Choroid plexus epithelial cell (primary cell): ENCODE data around the gene TTR.

Experiments
- DNase-seq: peaks from one replicate; pipeline ENCODE4 v3.0.0-alpha.2; 2010; ENCODE audit warnings: low read depth
- H3K4me3 ChIP-seq: 2 replicates; pipeline ENCODE4 v1.5.1; 2011; ENCODE audit warnings: low read depth, mild to moderate bottlenecking, control low read depth, low read length, moderate library complexity
- TF ChIP-seq, protein P1 (sequence below): conservative IDR thresholded peaks from 2 replicates; pipeline ENCODE4 v1.5.1; 2011; ENCODE audit warnings: low read depth, mild to moderate bottlenecking, control low read depth, inconsistent platforms, low read length, moderate library complexity

Gene TTR

DNA sequence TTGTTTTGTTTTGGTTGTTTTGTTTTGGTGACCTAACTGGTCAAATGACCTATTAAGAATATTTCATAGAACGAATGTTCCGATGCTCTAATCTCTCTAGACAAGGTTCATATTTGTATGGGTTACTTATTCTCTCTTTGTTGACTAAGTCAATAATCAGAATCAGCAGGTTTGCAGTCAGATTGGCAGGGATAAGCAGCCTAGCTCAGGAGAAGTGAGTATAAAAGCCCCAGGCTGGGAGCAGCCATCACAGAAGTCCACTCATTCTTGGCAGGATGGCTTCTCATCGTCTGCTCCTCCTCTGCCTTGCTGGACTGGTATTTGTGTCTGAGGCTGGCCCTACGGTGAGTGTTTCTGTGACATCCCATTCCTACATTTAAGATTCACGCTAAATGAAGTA is at the start of gene TTR:
Gene TTR, plus strand, starts transcription at position 250 of the 400 bp plus-strand sequence. Its CDS starts 26 bp downstream, at position 276.
- no peak within 1 kb of the TSS for H3K4me3 ChIP-seq
- DNase-seq, result no peak
- TF ChIP-seq, protein P1, sequence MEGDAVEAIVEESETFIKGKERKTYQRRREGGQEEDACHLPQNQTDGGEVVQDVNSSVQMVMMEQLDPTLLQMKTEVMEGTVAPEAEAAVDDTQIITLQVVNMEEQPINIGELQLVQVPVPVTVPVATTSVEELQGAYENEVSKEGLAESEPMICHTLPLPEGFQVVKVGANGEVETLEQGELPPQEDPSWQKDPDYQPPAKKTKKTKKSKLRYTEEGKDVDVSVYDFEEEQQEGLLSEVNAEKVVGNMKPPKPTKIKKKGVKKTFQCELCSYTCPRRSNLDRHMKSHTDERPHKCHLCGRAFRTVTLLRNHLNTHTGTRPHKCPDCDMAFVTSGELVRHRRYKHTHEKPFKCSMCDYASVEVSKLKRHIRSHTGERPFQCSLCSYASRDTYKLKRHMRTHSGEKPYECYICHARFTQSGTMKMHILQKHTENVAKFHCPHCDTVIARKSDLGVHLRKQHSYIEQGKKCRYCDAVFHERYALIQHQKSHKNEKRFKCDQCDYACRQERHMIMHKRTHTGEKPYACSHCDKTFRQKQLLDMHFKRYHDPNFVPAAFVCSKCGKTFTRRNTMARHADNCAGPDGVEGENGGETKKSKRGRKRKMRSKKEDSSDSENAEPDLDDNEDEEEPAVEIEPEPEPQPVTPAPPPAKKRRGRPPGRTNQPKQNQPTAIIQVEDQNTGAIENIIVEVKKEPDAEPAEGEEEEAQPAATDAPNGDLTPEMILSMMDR, result no peak

DNA sequence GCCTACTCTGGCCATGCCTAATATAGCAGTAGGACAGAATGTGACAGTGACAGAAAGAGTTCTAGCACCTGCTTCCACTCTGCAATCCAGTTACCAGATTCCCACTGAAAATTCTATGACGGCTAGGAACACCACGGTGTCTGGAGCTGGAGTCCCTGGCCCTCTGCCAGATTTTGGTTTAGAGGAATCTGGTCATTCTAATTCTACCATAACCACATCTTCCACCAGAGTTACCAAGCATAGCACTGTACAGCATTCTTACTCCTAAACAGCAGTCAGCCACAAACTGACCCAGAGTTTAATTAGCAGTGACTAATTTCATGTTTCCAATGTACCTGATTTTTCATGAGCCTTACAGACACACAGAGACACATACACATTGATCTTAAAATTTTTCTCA is 45.2 kb upstream of the TTR start:
- TF ChIP-seq, protein P1, result no peak
- no peak for DNase-seq
- no peak overlapping the region for H3K4me3 ChIP-seq

DNA sequence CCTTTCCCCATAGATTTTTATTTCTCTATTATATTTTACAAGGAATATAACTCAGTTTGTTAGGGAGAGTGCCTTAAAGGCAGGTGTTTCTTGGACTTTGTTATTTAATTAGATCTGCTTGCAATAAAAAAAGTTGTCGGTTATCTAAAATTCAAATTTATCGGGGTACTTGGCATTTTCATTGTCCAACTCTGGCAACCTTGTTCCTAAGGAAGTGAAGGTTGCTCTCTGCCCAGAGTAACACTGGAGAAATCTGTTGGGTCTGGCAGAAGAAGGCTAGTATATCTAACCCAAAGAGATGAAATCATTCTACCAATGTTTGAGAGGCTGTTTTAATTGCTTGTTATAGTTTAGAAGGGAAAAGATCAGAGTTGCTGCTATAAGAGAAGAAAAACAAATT is 42.8 kb upstream of the TTR start:
- no peak overlapping the region for H3K4me3 ChIP-seq
- TF ChIP-seq, protein P1, result no peak
- no peak for DNase-seq

DNA sequence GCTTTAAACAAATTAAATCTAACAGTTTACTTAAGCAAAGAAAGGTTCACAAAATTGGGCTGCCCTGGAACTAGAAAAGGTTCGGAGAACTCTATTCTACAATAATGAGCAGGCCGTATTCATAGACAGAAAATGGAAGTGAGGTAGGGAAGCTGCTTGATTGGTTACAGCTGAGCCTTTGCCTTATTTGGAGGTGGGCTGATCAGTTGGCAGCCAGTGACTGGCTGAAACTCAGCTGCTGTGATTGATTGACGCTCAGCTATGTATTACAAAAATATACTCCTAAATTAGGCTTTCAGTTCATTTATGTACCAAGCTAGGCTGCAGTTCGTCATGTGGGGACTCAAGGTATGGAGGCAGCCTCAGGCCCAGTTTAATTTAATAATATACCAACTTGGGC is 42.3 kb upstream of the TTR start:
- H3K4me3 ChIP-seq, result no peak overlapping the region
- TF ChIP-seq, protein P1, result no peak
- DNase-seq, result peak; percentile 22

DNA sequence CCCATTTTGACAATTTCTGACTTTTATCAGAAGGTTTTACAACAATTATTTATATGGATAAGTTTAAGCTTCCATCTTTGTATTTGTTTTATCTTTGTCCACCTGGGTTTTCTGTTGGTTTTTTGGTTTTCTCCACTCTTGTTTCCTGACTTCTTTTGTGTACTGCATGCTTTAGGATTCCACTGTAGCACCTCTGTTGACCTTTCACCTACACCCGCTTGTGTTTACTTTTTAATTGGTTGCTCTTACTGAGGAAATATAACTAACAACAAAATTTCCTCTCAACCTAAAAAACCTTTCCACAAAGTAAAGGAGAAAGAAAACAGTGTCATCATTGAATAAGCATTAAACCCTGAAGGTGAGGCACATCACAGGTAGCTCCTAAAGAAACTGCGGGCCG is 39.8 kb upstream of the TTR start:
- TF ChIP-seq, protein P1, result no peak
- DNase-seq, result no peak
- no peak overlapping the region for H3K4me3 ChIP-seq

DNA sequence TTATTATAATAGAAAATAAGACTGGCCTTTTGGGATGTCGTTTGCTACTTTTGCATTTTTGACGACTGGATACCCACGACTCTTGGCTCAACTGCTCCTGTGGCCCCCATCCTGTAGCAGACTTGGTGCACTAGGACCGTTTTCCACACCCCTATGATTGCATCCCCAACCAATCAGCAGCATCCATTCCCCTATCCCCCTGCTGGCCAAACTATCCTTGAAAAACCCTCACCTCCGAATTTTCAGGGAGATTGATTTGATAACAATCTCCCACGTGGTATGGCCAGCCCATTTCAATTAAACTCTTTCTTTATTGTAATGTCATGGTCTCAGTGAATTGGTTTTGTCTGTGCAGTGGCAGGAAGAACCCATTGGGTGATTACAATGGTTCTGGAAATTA is 37.9 kb upstream of the TTR start:
- peak; percentile 26 for DNase-seq
- TF ChIP-seq, protein P1, result peak; percentile 46
- no peak overlapping the region for H3K4me3 ChIP-seq

DNA sequence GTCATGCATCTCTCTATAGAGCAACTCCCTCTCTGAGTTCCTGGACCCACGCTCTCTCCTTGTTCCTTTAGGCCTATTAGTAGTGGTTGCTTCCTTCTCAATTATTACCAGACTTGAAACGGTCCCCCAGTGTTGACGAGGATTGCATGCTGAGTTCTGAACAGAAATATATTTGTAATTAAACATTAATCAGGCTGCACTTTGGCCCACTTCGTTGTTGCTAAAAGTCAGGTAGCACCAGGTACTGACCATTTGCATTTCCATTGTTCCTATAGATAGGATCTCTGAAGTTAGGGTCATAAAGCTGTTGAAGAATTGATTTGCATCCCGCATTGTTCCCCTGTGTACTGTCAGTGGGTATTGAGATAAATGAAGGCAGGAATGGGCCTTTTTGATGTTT is 36.9 kb upstream of the TTR start:
- TF ChIP-seq, protein P1, result no peak
- DNase-seq, result no peak
- H3K4me3 ChIP-seq, result no peak overlapping the region
